ENCODE measurements around the gene SLC25A4. TPM values are rescaled to one million over a fixed set of nuclear protein-coding genes. Genes with fewer than 3 reads are reported as not detected.

The SLC25A4 gene
- total RNA-seq, 1 donor from 2014 or later: 33.1 TPM

DNA sequence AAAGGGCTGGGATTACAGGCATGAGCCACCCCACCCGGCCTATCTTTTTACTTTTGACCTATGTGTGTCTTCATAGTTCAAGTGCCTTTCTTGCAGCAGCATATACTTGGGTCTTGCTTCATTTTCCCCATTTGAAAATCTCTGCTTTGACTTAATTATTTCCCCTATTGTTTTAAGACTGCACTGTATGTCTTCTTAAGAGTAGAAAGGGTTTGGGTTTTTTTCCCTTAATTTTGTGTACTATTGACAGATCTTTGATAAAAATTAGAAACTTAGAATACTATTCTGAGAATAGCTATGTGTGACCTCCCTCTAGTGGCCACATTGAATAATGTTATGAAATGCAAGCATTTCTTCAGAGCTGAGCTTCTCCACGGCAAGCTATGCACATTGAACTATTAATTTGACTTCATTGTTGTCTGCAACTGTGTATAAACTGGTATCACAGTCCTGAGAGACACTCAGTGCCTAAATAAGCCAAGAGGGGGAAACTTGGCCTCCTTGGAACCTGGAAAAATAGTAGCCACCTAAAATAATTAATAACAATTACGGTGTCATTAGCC lies 8.7 kb upstream of the SLC25A4 start:
- Histone ChIP-seq H3K36me3 (no peaks in the 10 kb centered on the region), H3K4me3 (no peak overlapping the region), H3K27ac (no peak overlapping the region), H3K27me3 (ENCODE audit: low read depth) (no peaks in the 10 kb centered on the region), H3K9me3 (no peaks in the 10 kb centered on the region), H3K4me1 (no peaks in the 10 kb centered on the region)
- DNase-seq (no peak), ATAC-seq (peak; percentile 68 to 84)
- intact Hi-C loops (cut with DNase I): no loop called here
- peak; percentile 77 for TF ChIP-seq CTCF (IDR thresholded peaks at IDR 0.05)

GRCh38 chr4:185137233-185137925 lies 5.7 kb upstream of the SLC25A4 start:
- Histone ChIP-seq H3K4me1 (peaks cover 3% of the 10 kb centered on the region), H3K27ac (no peak overlapping the region), H3K9me3 (no peaks in the 10 kb centered on the region), H3K4me3 (no peak overlapping the region), H3K27me3 (ENCODE audit: low read depth) (peaks cover 8% of the 10 kb centered on the region), H3K36me3 (no peaks in the 10 kb centered on the region)
- ATAC-seq: no peak
- DNase-seq: no peak
- no peak for TF ChIP-seq CTCF (IDR thresholded peaks at IDR 0.05)
- intact Hi-C loops (cut with DNase I): no loop called here

DNA sequence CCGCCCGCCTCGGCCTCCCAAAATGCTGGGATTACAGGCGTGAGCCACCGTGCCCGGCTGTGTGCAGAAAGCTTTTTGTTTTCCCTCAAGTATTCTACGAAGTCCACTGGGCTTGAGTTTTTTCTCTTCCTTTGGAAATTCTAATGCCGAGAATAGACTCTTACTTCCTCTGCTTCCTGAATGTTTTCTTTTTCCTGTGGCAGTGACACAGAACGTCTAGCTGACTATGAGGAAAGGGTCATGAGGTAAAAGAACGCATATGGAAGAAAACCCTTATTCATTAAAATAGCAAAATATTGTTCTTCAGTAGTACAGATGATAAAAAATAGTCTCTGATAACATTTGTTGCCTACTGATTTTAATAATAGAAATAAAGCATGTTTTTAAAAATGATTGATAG lies 4.9 kb upstream of the SLC25A4 start:
- Histone ChIP-seq H3K27ac (no peak overlapping the region), H3K36me3 (no peaks in the 10 kb centered on the region), H3K4me1 (peaks cover 9% of the 10 kb centered on the region), H3K27me3 (ENCODE audit: low read depth) (peaks cover 13% of the 10 kb centered on the region), H3K9me3 (no peaks in the 10 kb centered on the region), H3K4me3 (no peak overlapping the region)
- DNase-seq (no peak), ATAC-seq (no peak)
- intact Hi-C loops (cut with DNase I): no loop called here
- no peak for TF ChIP-seq CTCF (IDR thresholded peaks at IDR 0.05)

DNA sequence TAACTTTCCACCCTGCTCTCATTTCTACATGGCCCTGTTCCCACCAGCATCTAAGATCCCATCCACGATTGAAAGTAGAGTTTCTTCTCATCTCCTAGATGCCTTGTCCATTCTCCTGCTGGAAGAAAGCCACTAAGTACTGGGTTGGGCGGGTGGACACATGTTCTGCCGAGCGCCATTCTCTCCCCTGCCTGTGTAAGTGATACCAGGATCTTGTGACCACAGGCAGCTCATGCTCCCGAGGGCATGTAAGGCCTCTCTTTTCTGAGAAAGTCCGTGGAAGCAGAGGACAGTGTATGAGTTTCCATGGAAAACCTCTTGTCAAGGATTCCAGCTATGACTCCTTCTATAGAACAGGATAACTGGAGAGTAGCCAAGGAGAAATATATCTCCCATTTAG lies 3.3 kb upstream of the SLC25A4 start:
- intact Hi-C loops (cut with DNase I): no loop called here
- no peak for TF ChIP-seq CTCF (IDR thresholded peaks at IDR 0.05)
- Histone ChIP-seq H3K36me3 (no peaks in the 10 kb centered on the region), H3K27ac (no peak overlapping the region), H3K27me3 (ENCODE audit: low read depth) (peaks cover 13% of the 10 kb centered on the region), H3K4me1 (peaks cover 18% of the 10 kb centered on the region), H3K9me3 (no peaks in the 10 kb centered on the region), H3K4me3 (no peak overlapping the region)
- no peak for ATAC-seq
- DNase-seq: no peak

DNA sequence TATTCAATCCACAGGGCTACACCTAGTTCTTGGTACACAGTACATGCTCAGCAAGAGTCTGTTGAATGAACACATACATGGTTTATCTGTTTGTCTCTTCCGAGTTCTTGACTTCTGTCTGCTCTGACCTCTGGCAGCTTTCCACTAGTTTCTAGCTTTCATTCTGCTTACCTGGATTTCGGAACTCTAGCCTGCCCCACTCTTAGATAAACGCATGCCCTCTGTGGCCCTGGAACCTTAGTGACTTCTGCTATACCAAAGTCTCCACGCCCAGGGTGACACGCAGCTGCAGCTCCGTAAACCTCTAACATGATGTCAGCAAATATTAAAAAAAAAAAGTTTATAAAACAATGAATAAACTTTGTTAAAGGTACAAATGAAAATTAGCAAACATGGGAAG lies 1.3 kb upstream of the SLC25A4 start:
- no peak for DNase-seq
- no peak for TF ChIP-seq CTCF (IDR thresholded peaks at IDR 0.05)
- Histone ChIP-seq H3K27me3 (ENCODE audit: low read depth) (peaks cover 13% of the 10 kb centered on the region), H3K4me3 (no peak overlapping the region), H3K9me3 (no peaks in the 10 kb centered on the region), H3K27ac (no peak overlapping the region), H3K36me3 (peaks cover 4% of the 10 kb centered on the region), H3K4me1 (peaks cover 26% of the 10 kb centered on the region)
- ATAC-seq: no peak
- intact Hi-C loops (cut with DNase I): no loop called here
